GDM1 (cell line): ENCODE measurements around the gene DNAJC3.
"Not testable (repeated sequence)": the region's sequence is repeated elsewhere in the genome, so short reads cannot be mapped to it uniquely, and the experiment has no call there.

Experiments used
- DNase-seq: peaks from one replicate; lab custom pipeline; 2025; lab: John Stamatoyannopoulos, UW

DNAJC3 gene

GRCh38 chr13:95676105-95676761 lies 706 bp upstream of the DNAJC3 start:
- DNase-seq = no peak

GRCh38 chr13:95677564-95678266 lies 776 bp downstream of the DNAJC3 start:
- no peak for DNase-seq

- no peak for DNase-seq
Measured at GRCh38 chr13:95678967-95679366, 2.0 kb downstream of the DNAJC3 start.

GRCh38 chr13:95679722-95680121 lies 2.8 kb downstream of the DNAJC3 start:
- DNase-seq = no peak

GRCh38 chr13:95684418-95684817 lies 7.5 kb downstream of the DNAJC3 start:
- no peak for DNase-seq

- DNase-seq = not testable (repeated sequence)
Measured at GRCh38 chr13:95684960-95685359, 8.0 kb downstream of the DNAJC3 start.

GRCh38 chr13:95689582-95689926 lies 12.6 kb downstream of the DNAJC3 start:
- no peak for DNase-seq

GRCh38 chr13:95690986-95691385 lies 14.0 kb downstream of the DNAJC3 start:
- not testable (repeated sequence) for DNase-seq

GRCh38 chr13:95697052-95697680 lies 20.2 kb downstream of the DNAJC3 start:
- DNase-seq = no peak

GRCh38 chr13:95698047-95698749 lies 21.3 kb downstream of the DNAJC3 start:
- no peak for DNase-seq

- no peak for DNase-seq
Measured at GRCh38 chr13:95703576-95703975, 26.6 kb downstream of the DNAJC3 start.

GRCh38 chr13:95704510-95704909 lies 27.6 kb downstream of the DNAJC3 start:
- DNase-seq = no peak

- DNase-seq = no peak
Measured at GRCh38 chr13:95706356-95706755, 29.4 kb downstream of the DNAJC3 start.

- DNase-seq = no peak
Measured at GRCh38 chr13:95707035-95707434, 30.1 kb downstream of the DNAJC3 start.

- no peak for DNase-seq
Measured at GRCh38 chr13:95707442-95708390, 30.8 kb downstream of the DNAJC3 start.

GRCh38 chr13:95708391-95708774 lies 31.4 kb downstream of the DNAJC3 start:
- no peak for DNase-seq

GRCh38 chr13:95708811-95709500 lies 32.0 kb downstream of the DNAJC3 start:
- DNase-seq = no peak

- DNase-seq = no peak
Measured at GRCh38 chr13:95710313-95710712, 33.4 kb downstream of the DNAJC3 start.

- DNase-seq = not testable (repeated sequence)
Measured at GRCh38 chr13:95712846-95713245, 35.9 kb downstream of the DNAJC3 start.

GRCh38 chr13:95713651-95714050 lies 36.7 kb downstream of the DNAJC3 start:
- DNase-seq = no peak
